Hematopoietic multipotent progenitor cell (in vitro differentiated cells): ENCODE measurements around the gene DPF3. TPM values are rescaled to one million over a fixed set of nuclear protein-coding genes. Genes with fewer than 3 reads are reported as not detected.

ENCODE experiments used
- DNase-seq, 3 donors: peaks; one replicate each; pipeline ENCODE4 v3.0.0-alpha.2; 2011 to 2015; ENCODE audit warnings: low read depth in 2 of 3, low spot score in 2 of 3
- total RNA-seq: library from RNA; depleted of rRNA; stranded (reverse); fragments of >200 nt; gene quantifications from one replicate; pipeline ENCODE4 v1.2.3, GENCODE V29; 2012

DPF3 gene
- total RNA-seq, 1 donor: under 0.01 TPM

DNA sequence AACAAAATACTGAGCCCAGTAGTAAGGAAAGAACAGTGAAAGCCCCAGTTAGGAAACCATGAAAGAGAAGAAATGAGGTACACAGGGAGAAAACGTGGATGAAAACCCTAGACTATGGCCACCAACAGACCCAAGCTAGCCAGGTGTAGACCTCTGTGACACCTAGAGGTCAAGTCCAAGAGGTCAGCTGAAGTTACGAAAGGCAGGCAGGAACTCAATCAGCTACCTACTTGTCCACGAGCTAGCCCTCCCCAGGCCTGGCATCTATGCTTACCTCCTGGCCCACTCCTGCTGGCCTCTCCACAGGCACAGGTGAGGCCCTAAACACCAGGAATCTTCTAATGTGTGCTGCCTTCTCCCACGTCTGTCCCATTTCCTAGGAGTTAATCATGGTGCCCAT is 48.7 kb downstream of the DPF3 start:
- no peak for DNase-seq

GRCh38 chr14:72844524-72844923 is 49.4 kb downstream of the DPF3 start:
- no peak for DNase-seq

GRCh38 chr14:72839753-72840607 is 53.9 kb downstream of the DPF3 start:
- no peak for DNase-seq

- no peak for DNase-seq
Observed at GRCh38 chr14:72839351-72839750, 54.5 kb downstream of the DPF3 start.

DNA sequence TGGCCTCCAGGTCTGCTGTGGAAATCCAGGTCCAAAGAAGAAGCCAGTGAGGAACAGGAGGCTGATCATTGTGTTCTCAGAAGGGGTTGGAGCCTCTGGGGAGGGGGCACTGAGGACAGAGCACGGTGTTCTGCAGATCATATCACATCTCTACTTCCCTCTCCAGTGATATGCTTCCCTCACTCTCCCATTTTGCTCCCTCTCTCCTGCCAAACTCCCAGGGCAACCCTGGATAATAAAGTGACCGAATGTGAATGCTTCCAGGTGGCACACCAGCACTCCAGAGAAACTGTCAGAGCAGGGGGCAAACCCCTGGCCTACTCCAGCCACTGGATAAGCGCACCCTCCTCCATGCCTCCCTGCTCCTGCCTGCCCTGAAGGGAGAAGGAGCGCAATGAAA is 57.8 kb downstream of the DPF3 start:
- DNase-seq: no peak

GRCh38 chr14:72833174-72833573 is 60.7 kb downstream of the DPF3 start:
- DNase-seq: no peak

DNA sequence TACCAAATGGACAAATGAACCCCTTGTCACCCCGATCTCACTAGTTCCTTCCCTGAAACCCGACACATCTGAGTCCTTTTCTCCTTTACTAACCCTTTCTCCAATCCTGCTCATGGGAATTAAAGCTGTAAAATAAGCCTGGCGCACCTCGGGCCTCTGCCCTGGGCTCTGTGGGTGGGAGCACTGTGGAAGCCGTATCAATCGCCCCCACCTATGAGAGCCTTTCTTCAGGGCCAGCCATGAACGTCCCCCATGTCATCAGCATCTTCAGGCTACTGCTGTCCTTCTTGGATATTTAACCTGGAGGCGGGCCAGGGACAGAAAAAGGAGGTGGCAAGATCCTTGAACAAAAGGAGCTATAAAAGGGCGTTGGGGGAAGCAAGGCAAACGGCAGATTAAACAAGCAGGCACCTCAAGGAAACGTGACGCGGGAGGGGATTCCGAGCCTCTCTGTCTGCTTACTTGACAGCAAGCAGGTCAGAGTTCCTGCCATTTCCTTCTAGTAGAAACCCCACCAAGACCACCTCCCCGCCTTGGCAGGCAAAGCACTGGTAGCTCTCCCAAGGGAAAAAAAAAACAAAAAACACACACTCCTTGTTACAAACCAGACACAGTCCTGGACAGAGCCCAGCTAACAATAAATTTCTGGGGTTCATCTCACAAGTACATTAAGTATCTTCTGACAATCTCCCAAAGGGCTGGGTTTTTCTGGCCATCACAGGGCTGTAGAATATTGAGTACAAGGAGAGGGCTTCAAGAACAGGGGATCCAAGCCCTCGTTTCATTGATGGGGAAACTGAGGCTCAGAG is 62.9 kb downstream of the DPF3 start:
- no peak for DNase-seq

DNA sequence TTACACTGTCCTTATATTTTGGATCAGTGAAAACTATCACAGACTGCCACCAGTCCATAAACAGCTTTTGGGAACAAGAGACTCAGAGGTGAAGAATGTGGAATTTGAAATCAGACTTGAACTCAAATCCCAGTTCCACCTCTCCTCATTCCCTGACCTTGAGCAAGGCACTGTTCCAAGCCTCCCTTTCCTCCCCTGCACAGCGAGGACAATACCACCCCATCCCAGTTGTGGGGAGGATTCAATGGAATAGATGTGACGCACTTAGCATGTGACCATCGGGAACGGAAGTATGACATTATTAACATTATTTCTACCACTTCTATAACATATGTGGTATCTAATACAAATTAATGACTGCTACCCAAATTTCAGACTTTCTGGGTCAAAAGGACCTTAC is 63.5 kb downstream of the DPF3 start:
- DNase-seq: no peak

- no peak for DNase-seq
Observed at GRCh38 chr14:72828604-72829003, 65.3 kb downstream of the DPF3 start.

- DNase-seq: peak in 2 of 3 donors; percentile 5 to 7
Observed at GRCh38 chr14:72826039-72826438, 67.9 kb downstream of the DPF3 start.

DNA sequence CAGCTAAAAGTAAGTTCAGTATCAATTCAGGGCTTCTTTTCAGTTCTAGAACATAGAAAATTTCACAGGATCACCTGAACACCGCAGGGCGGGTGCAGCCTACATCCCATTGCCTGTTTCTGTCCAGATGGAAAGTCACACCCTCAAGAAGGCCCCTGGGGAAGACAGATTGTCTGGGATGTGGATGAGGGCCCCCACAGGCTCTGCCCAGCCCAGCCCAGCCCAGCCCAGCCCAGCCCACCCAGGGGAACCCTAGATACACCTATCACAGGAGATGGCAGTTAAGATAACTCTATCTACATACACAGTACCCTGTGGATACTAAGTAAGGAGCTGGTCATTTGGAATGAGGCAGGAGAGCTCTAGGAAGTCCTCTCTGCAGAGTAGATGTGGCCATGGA is 68.4 kb downstream of the DPF3 start:
- no peak for DNase-seq

DNA sequence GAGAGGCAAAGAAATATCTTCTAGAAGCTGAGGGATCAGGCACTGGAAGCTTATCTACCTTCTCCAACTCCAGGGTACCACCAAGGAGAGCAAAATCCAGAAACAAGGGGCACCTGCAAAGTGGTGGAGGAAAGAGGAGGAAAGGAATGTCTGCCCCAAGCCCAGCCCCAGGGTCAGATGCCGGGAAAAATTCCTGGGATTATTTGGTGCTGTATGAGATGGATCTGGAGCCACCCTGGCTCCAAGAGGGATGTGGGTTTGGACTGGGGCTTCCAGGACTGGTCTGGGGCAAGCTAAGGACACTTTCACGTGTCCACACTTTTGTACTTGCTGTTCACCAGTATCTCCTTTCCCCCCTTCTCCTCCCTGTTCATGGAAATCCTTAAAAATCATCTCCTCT is 69.8 kb downstream of the DPF3 start:
- DNase-seq: no peak

- DNase-seq: no peak
Observed at GRCh38 chr14:72822946-72823611, 70.8 kb downstream of the DPF3 start.

DNA sequence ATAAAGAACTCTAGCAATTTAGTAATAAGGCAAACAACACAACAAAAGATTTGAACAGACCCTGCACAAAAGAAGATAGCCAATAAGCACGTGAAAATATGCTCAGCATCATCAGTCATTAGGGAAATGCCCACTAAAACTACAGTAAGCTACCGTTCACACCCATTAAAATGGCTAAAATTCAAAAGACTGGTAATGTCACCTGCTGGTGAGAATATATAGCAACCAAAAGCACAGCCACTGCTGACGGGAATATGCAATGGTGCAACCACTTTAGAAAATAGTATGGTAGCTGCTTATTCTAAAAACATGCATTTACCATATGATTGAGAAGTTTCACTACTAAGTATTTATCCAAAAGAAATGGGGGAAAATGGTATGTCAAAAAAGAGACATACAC is 74.9 kb downstream of the DPF3 start:
- no peak for DNase-seq

GRCh38 chr14:72816287-72816686 is 77.6 kb downstream of the DPF3 start:
- DNase-seq: no peak

- DNase-seq: no peak
Observed at GRCh38 chr14:72815430-72815829, 78.5 kb downstream of the DPF3 start.

GRCh38 chr14:72812292-72812851 is 81.5 kb downstream of the DPF3 start:
- DNase-seq: no peak

DNA sequence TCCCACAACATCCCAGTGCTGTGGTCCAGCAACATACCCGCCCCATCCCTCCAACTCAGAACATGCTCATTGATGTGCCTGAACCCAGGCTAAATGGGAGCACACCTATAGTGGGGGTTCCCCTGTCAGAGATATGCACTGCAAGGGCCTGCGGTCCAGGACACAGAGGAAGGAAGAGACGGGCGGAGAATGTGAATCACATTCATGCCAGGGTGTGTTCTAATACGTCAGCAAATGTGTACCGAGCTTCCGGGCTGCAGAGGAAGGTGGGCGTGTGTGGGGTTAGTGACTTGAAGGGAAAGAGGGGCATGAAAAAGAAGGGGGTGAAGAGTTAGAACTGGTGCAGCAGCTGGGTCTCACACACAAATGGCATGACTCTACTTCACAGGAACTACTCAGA is 83.7 kb downstream of the DPF3 start:
- DNase-seq: no peak

GRCh38 chr14:72809063-72809462 is 84.8 kb downstream of the DPF3 start:
- no peak for DNase-seq

GRCh38 chr14:72808564-72808963 is 85.3 kb downstream of the DPF3 start:
- no peak for DNase-seq

DNA sequence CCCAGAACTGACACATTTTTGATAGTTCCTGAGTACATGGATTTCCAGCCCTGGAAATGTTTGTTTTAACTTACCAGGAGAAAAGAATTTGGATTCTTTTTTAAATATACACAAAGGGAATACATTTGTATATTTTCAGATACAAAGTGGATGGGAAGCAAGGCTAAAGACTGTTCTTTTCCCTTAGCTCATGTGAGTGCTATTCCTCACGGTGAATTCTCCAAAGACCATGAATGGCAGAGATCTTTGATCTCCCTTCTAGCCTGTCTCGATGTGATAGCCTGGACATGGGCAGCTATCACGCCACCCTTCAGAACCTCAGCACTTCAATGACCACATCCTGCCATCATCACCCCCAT is 91.3 kb downstream of the DPF3 start:
- DNase-seq: no peak
